A673 (cell line): ENCODE data around the gene HOXB9. TPM values are rescaled to one million over a fixed set of nuclear protein-coding genes. Genes with fewer than 3 reads are reported as not detected.

Experiments
- BruUV-seq: library from RNA; stranded (reverse); fragments of 400-500 nt; replicated peaks from 2 replicates; lab custom pipeline; 2021; lab: Mats Ljungman, UMichigan
- CTCF ChIA-PET: fragments of 300-600 bp; sonication (Branson Sonifier 250); formaldehyde crosslinking; loops from one replicate; lab custom pipeline; 2022; ENCODE audit warnings: antibody characterized with exemption; lab: Charles Lee
- POLR2A ChIA-PET: fragments of 300-600 bp; sonication (Branson Sonifier 250); formaldehyde crosslinking; loops from one replicate; lab custom pipeline; 2022; ENCODE audit warnings: antibody characterized with exemption; ENCODE audit not compliant: low non-redundant PET; lab: Charles Lee
- DNase-seq: peaks from one replicate; pipeline ENCODE4 v3.0.0-alpha.2; 2015; ENCODE audit warnings: low spot score
- H3K27ac ChIP-seq: fragments of 200-600 bp; sonication (generic); 2 replicates; pipeline ENCODE4 v1.5.1; 2016; ENCODE audit warnings: mixed run types, low read depth, mild to moderate bottlenecking, mixed read lengths, antibody characterized with exemption, low read length; ENCODE audit not compliant: poor library complexity, severe bottlenecking
- H3K27me3 ChIP-seq: fragments of 200-600 bp; sonication (generic); replicated peaks from 2 replicates; pipeline ENCODE4 v1.6.1; 2017; ENCODE audit warnings: mixed run types, low read depth, mild to moderate bottlenecking, mixed read lengths, antibody characterized with exemption, low read length; ENCODE audit not compliant: insufficient read depth, poor library complexity
- H3K36me3 ChIP-seq: fragments of 200-600 bp; sonication (generic); 2 replicates; pipeline ENCODE4 v1.6.1; 2016; ENCODE audit warnings: mixed run types, mild to moderate bottlenecking, mixed read lengths, antibody characterized with exemption, low read length; ENCODE audit not compliant: insufficient read depth, poor library complexity, severe bottlenecking
- H3K4me1 ChIP-seq: fragments of 200-600 bp; sonication (generic); 2 replicates; pipeline ENCODE4 v1.6.1; 2017; ENCODE audit warnings: mixed run types, mild to moderate bottlenecking, mixed read lengths, antibody characterized with exemption, low read length; ENCODE audit not compliant: insufficient read depth, poor library complexity, severe bottlenecking
- H3K4me3 ChIP-seq: fragments of 200-600 bp; sonication (generic); 2 replicates; pipeline ENCODE4 v1.5.1; 2016; ENCODE audit warnings: low read depth, mixed run types, mild to moderate bottlenecking, mixed read lengths, low read length; ENCODE audit not compliant: poor library complexity, severe bottlenecking
- H3K9me3 ChIP-seq: fragments of 200-600 bp; sonication (generic); 2 replicates; pipeline ENCODE4 v1.6.1; 2016; ENCODE audit warnings: mixed run types, low read depth, mild to moderate bottlenecking, mixed read lengths, antibody characterized with exemption, low read length; ENCODE audit not compliant: poor library complexity, severe bottlenecking
- CTCF ChIP-seq: fragments of 300-800, 200-600 bp; sonication (generic); conservative IDR thresholded peaks from 2 replicates; pipeline ENCODE4 v1.5.1; 2017; ENCODE audit warnings: low read depth, mild to moderate bottlenecking, antibody characterized with exemption, low read length, moderate library complexity, mixed read lengths
- EZH2 ChIP-seq: fragments of 200-600 bp; sonication (generic); IDR thresholded peaks from 2 replicates; pipeline ENCODE4 v1.6.1; 2017; ENCODE audit warnings: borderline replicate concordance, low read depth, mild to moderate bottlenecking, mixed read lengths, antibody characterized with exemption, low read length; ENCODE audit not compliant: poor library complexity, severe bottlenecking
- intact Hi-C: fragments of 100-400 bp; cut with micrococcal nuclease; formaldehyde crosslinking; loops from one replicate; pipeline ENCODE4 v1.10.0; 2022; ENCODE audit not compliant: unreplicated experiment
- total RNA-seq: library from RNA; stranded (reverse); gene quantifications from 2 replicates; pipeline ENCODE4 v1.2.3, GENCODE V29; 2021

The HOXB9 gene
- total RNA-seq, 1 experiment from 2014 or later, result 8.2 TPM

GRCh38 chr17:48578616-48579470 is 47.3 kb downstream of the HOXB9 start:
- no peaks in the 10 kb centered on the region for H3K9me3 ChIP-seq
- BruUV-seq, result no TSS peak
- H3K27ac ChIP-seq, result peak overlapping the region; percentile 79
- intact Hi-C loops, result no loop called here
- POLR2A ChIA-PET, result no interaction called here
- no peaks in the 10 kb centered on the region for H3K36me3 ChIP-seq
- CTCF ChIA-PET, result interaction anchor here (0.6 kb wide), 1 partner anchor 9 kb away, joined by 3 read pairs; no protein-coding TSS in a partner anchor
- no peak for TF ChIP-seq EZH2
- TF ChIP-seq CTCF, result no peak
- H3K27me3 ChIP-seq, result no peaks in the 10 kb centered on the region
- DNase-seq, result no peak
- H3K4me1 ChIP-seq, result peaks cover 36% of the 10 kb centered on the region
- H3K4me3 ChIP-seq, result peak overlapping the region; percentile 57

GRCh38 chr17:48577946-48578615 is 48.1 kb downstream of the HOXB9 start, which contains the start of gene HOXB4:
Gene HOXB4 (minus strand): TSS chr17:48578350. CDS start chr17:48578319, 31 bp downstream.
- Histone ChIP-seq H3K4me3 (peak within 1 kb of the TSS; percentile 57), H3K27ac (peak within 1 kb of the TSS; percentile 79)
- POLR2A ChIA-PET, result no interaction called here

More at GRCh38 chr17:48577946-48578615, 48.1 kb downstream of the HOXB9 start, which contains the start of gene HOXB4:
- DNase-seq, result peak; percentile 89
- H3K9me3 ChIP-seq, result no peaks in the 10 kb centered on the region
- H3K4me1 ChIP-seq, result peaks cover 40% of the 10 kb centered on the region
- TF ChIP-seq EZH2 (no peak), CTCF (no peak)
- BruUV-seq, result no TSS peak
- intact Hi-C loops, result loop anchor here (2.0 kb wide), 1 partner anchor 35 kb away; no protein-coding TSS in a partner anchor
- no peaks in the 10 kb centered on the region for H3K36me3 ChIP-seq
- CTCF ChIA-PET, result interaction anchor here (0.6 kb wide), 1 partner anchor 207 kb away, joined by 3 read pairs; no protein-coding TSS in a partner anchor
- H3K27me3 ChIP-seq, result no peaks in the 10 kb centered on the region
